A549 (cell line): ENCODE measurements around the gene TPBGL. TPM values are rescaled to one million over a fixed set of nuclear protein-coding genes. Genes with fewer than 3 reads are reported as not detected.
A peak's percentile ranks its signal among the peaks of the same experiment; 100 is the strongest.

Source experiments
- ATAC-seq, 2 experiments: fragments of 200-7000 bp in 1 of 2; fragments of >200 bp in 1 of 2; cut with Nextera tagmentation in 1 of 2; cut with Tn5 transposase in 1 of 2; 3 replicates each; pipeline versions ENCODE4 v1.8.0 to v1.9.1; 2018 to 2020; ENCODE audit warnings: mild to moderate bottlenecking in 1 of 2, moderate library complexity in 1 of 2
- CTCF ChIA-PET: fragments of 300-600 bp; sonication (Branson Sonifier 250); formaldehyde crosslinking; extraction: SDS; loops from one replicate; lab custom pipeline; 2021; ENCODE audit warnings: antibody characterized with exemption, inconsistent platforms; lab: Yijun Ruan, JAX
- POLR2A ChIA-PET: fragments of 350-600 bp; formaldehyde crosslinking; extraction: SDS; loops from one replicate; lab custom pipeline; 2021; ENCODE audit warnings: antibody characterized with exemption, inconsistent platforms; lab: Yijun Ruan, JAX
- DNase-seq, 2 experiments: peaks; one replicate each; pipeline versions ENCODE4 v3.0.0 to v3.0.0-alpha.2; 2011 to 2016; ENCODE audit warnings: low read depth in 1 of 2, low spot score in 1 of 2
- FAIRE-seq: peaks from 2 replicates; lab custom pipeline; 2011; peaks lifted over from hg19 to GRCh38; lab: Jason Lieb, UNC
- H3K27ac ChIP-seq, 2 experiments: fragments of >200 bp; sonication (Bioruptor Twin); formaldehyde crosslinking; 3 replicates each; pipeline ENCODE4 v1.5.1; 2016 to 2017
- H3K4me1 ChIP-seq: fragments of >200 bp; sonication (Bioruptor Twin); formaldehyde crosslinking; 3 replicates; pipeline ENCODE4 v1.6.1; 2016
- H3K4me2 ChIP-seq: fragments of >200 bp; sonication (Bioruptor Twin); formaldehyde crosslinking; 3 replicates; pipeline ENCODE4 v1.6.1; 2016
- H3K4me3 ChIP-seq: fragments of >200 bp; sonication (Bioruptor Twin); formaldehyde crosslinking; 3 replicates; pipeline ENCODE4 v1.5.1; 2016
- H3K9me3 ChIP-seq: fragments of >200 bp; sonication (Bioruptor Twin); formaldehyde crosslinking; 3 replicates; pipeline ENCODE4 v1.6.1; 2016
- ATOH8 ChIP-seq: fragments of 250-450 bp; sonication (Bioruptor Pico); IDR thresholded peaks from 2 replicates; pipeline ENCODE4 v1.5.0; 2020; ENCODE audit warnings: low read depth, mild to moderate bottlenecking, moderate library complexity
- BHLHE40 ChIP-seq: IDR thresholded peaks from 2 replicates; pipeline ENCODE4 v1.6.1; 2012; ENCODE audit warnings: low read depth, low read length, inconsistent platforms
- CTCF ChIP-seq: fragments of >200 bp; sonication (Bioruptor Twin); formaldehyde crosslinking; IDR thresholded peaks from 3 replicates; pipeline ENCODE4 v1.5.1; 2016
- E2F6 ChIP-seq: IDR thresholded peaks from 2 replicates; pipeline ENCODE4 v1.6.1; 2012; ENCODE audit warnings: low read depth, borderline replicate concordance
- EHMT2 ChIP-seq: fragments of 200-600 bp; sonication (generic); IDR thresholded peaks from 2 replicates; pipeline ENCODE4 v1.6.1; 2016; ENCODE audit warnings: antibody characterized with exemption, low read depth, mild to moderate bottlenecking, moderate library complexity
- ESRRA ChIP-seq: fragments of 150-350 bp; IDR thresholded peaks from 2 replicates; pipeline ENCODE4 v1.6.1; 2014; ENCODE audit warnings: mild to moderate bottlenecking, low read length, borderline replicate concordance
- FOSB ChIP-seq: fragments of 250-450 bp; sonication (Bioruptor Pico); IDR thresholded peaks from 2 replicates; pipeline ENCODE4 v1.5.0; 2020; ENCODE audit warnings: mild to moderate bottlenecking, moderate library complexity
- FOXS1 ChIP-seq: fragments of 250-450 bp; sonication (Bioruptor Pico); IDR thresholded peaks from 2 replicates; pipeline ENCODE4 v1.5.0; 2020; ENCODE audit warnings: mild to moderate bottlenecking, moderate library complexity
- GATA3 ChIP-seq: IDR thresholded peaks from 2 replicates; pipeline ENCODE4 v1.6.1; 2012; ENCODE audit warnings: borderline replicate concordance
- HES2 ChIP-seq: fragments of >200 bp; sonication (Bioruptor Twin); formaldehyde crosslinking; IDR thresholded peaks from 2 replicates; pipeline ENCODE4 v1.6.1; 2016
- HEYL ChIP-seq: fragments of 250-450 bp; sonication (Bioruptor Pico); IDR thresholded peaks from 2 replicates; pipeline ENCODE4 v1.8.0; 2021; ENCODE audit warnings: mild to moderate bottlenecking, moderate library complexity
- HOXA7 ChIP-seq: fragments of 250-450 bp; sonication (Bioruptor Pico); IDR thresholded peaks from 2 replicates; pipeline ENCODE4 v1.5.0; 2020; ENCODE audit warnings: mild to moderate bottlenecking, moderate library complexity
- HOXB5 ChIP-seq: fragments of 250-450 bp; sonication (Bioruptor Pico); IDR thresholded peaks from 2 replicates; pipeline ENCODE4 v1.5.0; 2020; ENCODE audit warnings: mild to moderate bottlenecking, moderate library complexity
- MYC ChIP-seq: IDR thresholded peaks from 2 replicates; pipeline ENCODE4 v1.6.1; 2012; ENCODE audit warnings: mild to moderate bottlenecking, inconsistent platforms, low read length, improper control_type of control experiment, borderline replicate concordance
- POLR2A ChIP-seq: IDR thresholded peaks from 2 replicates; pipeline ENCODE4 v1.6.1; 2012; ENCODE audit warnings: mild to moderate bottlenecking, low read length
- POLR2AphosphoS2 ChIP-seq: conservative IDR thresholded peaks from 2 replicates; pipeline ENCODE4 v1.6.1; 2012; ENCODE audit warnings: low read length, improper control_type of control experiment, inconsistent platforms
- RAD21 ChIP-seq, 2 experiments: fragments of >200 bp in 1 of 2; sonication (Bioruptor Twin) in 1 of 2; formaldehyde crosslinking in 1 of 2; IDR thresholded peaks in 1 of 2; conservative IDR thresholded peaks in 1 of 2; 2 replicates in 1 of 2; 3 replicates in 1 of 2; pipeline ENCODE4 v1.6.1; 2012 to 2018; ENCODE audit warnings: inconsistent platforms in 1 of 2
- RCOR1 ChIP-seq: fragments of 150-350 bp; IDR thresholded peaks from 2 replicates; pipeline ENCODE4 v1.6.1; 2014; ENCODE audit warnings: antibody characterized with exemption, low read length, low read depth
- RFX5 ChIP-seq: fragments of 450-650 bp; IDR thresholded peaks from 2 replicates; pipeline ENCODE4 v1.7.1; 2014; ENCODE audit warnings: antibody characterized with exemption, mild to moderate bottlenecking, moderate library complexity
- SMC3 ChIP-seq: fragments of >200 bp; sonication (Bioruptor Twin); formaldehyde crosslinking; IDR thresholded peaks from 3 replicates; pipeline ENCODE4 v1.6.1; 2018; ENCODE audit warnings: inconsistent platforms
- SREBF2 ChIP-seq: fragments of 450-650 bp; IDR thresholded peaks from 2 replicates; pipeline ENCODE4 v1.6.1; 2014; ENCODE audit warnings: mild to moderate bottlenecking, moderate library complexity
- TFCP2L1 ChIP-seq: fragments of 250-450 bp; sonication (Bioruptor Pico); IDR thresholded peaks from 2 replicates; pipeline ENCODE4 v1.5.0; 2021; ENCODE audit warnings: mild to moderate bottlenecking
- USF2 ChIP-seq: fragments of 450-650 bp; IDR thresholded peaks from 2 replicates; pipeline ENCODE4 v1.6.1; 2014; ENCODE audit warnings: antibody characterized with exemption
- WGBS: methylation state at CpG from one replicate; pipeline ENCODE4 v1.1.6; 2017; ENCODE audit errors: missing lambda C conversion rate; 5-methylcytosine and 5-hydroxymethylcytosine counted together
- polyA plus RNA-seq, 4 experiments: library from polyadenylated mRNA; depleted of rRNA in 3 of 4; stranded (reverse); fragments of >200 nt; fragmentation: RNase III in 1 of 4; extraction: RNeasy Plus Mini Kit Qiagen cat#74134 plus additional on column Dnase treatment in 1 of 4; gene quantifications; 2 replicates in 3 of 4; 3 replicates in 1 of 4; pipeline ENCODE4 v1.2.3, GENCODE V29; 2011 to 2017

TPBGL gene
- polyA plus RNA-seq, 2 of the 4 experiments (the other 2 are of a cell fraction): 0.03 to 0.12 TPM

- Histone ChIP-seq H3K9me3 (no peaks in the 10 kb centered on the region), H3K4me3 (no peak overlapping the region), H3K4me1 (peaks cover 10% of the 10 kb centered on the region), H3K27ac (peak overlapping the region in 1 of 2 experiments; percentile 28; a peak in 1 of 6 replicates), H3K4me2 (peak overlapping the region; percentile 6; the same call in 1 of the 3 replicates)
- 19% methylated on average over 9 of the region's 9 CpGs for WGBS
- POLR2A ChIA-PET: interaction anchor here (1.0 kb wide), 1 partner anchor 109 kb away, joined by 3 read pairs; no protein-coding TSS in a partner anchor
- DNase-seq (peak; percentile 79 to 93), ATAC-seq (peak; percentile 85 to 97), FAIRE-seq (peak; percentile 91)
- TF ChIP-seq CTCF (peak; percentile 90), SMC3 (peak; percentile 97), POLR2A (no peak), RFX5 (no peak), E2F6 (no peak), HES2 (no peak), RAD21 (conservative IDR thresholded peaks at IDR 0.05 in 1 of 2, IDR thresholded peaks at IDR 0.05 in 1 of 2) (peak; percentile 96 to 99), RCOR1 (no peak), TFCP2L1 (CRISPR knock-in tag) (no peak), EHMT2 (no peak)
- CTCF ChIA-PET: interaction anchor here (0.6 to 21.7 kb wide), 58 partner anchors 10 to 526 kb away, joined by 3 to 581 read pairs (median 5); partner anchors contain the start of genes ARRB1 and SLCO2B1
Observed at GRCh38 chr11:75280227-75280701, 39.7 kb downstream of the TPBGL start.

- H3K9me3 ChIP-seq: no peaks in the 10 kb centered on the region
- peaks cover 10% of the 10 kb centered on the region for H3K4me1 ChIP-seq
- DNase-seq (no peak), FAIRE-seq (no peak), ATAC-seq (peak in 1 of 2 experiments; percentile 24; a peak in 3 of 6 replicates)
- peak overlapping the region in 1 of 2 experiments; percentile 28; a peak in 1 of 6 replicates for H3K27ac ChIP-seq
- POLR2A ChIA-PET: interaction anchor here (1.0 kb wide), 1 partner anchor 108 kb away, joined by 3 read pairs; no protein-coding TSS in a partner anchor
- TF ChIP-seq POLR2AphosphoS2 (no peak), MYC (no peak)
- 63% methylated on average over 14 of the region's 15 CpGs for WGBS
- CTCF ChIA-PET: interaction anchor here (0.8 to 21.7 kb wide), 46 partner anchors 11 to 525 kb away, joined by 3 to 581 read pairs (median 7); partner anchors contain the start of genes ARRB1 and SLCO2B1
- H3K4me2 ChIP-seq: peak overlapping the region; percentile 6; the same call in 1 of the 3 replicates
- no peak overlapping the region for H3K4me3 ChIP-seq
Observed at GRCh38 chr11:75280770-75281468, 40.3 kb downstream of the TPBGL start.

- ATAC-seq (no peak), FAIRE-seq (no peak)
- no peak overlapping the region; a peak in 1 of 6 replicates for H3K27ac ChIP-seq
- no peak for TF ChIP-seq SREBF2
- TF ChIP-seq HOXB5: no peak
- no peak for TF ChIP-seq BHLHE40
- no peak for TF ChIP-seq FOSB (CRISPR knock-in tag)
- TF ChIP-seq HOXA7: no peak
- TF ChIP-seq FOXS1 (CRISPR knock-in tag): no peak
- no peak for TF ChIP-seq USF2
- no peak for TF ChIP-seq ATOH8 (CRISPR knock-in tag)
- no peak for TF ChIP-seq HEYL (CRISPR knock-in tag)
- TF ChIP-seq ESRRA: no peak
- no peak for TF ChIP-seq GATA3
- no peak for TF ChIP-seq E2F6
Observed at GRCh38 chr11:75281469-75282095, 41.0 kb downstream of the TPBGL start.

More at GRCh38 chr11:75281469-75282095, 41.0 kb downstream of the TPBGL start:
- POLR2A ChIA-PET: no interaction called here
- no peak for DNase-seq
- Histone ChIP-seq H3K9me3 (no peaks in the 10 kb centered on the region), H3K4me2 (no peak overlapping the region), H3K4me3 (no peak overlapping the region), H3K4me1 (peaks cover 10% of the 10 kb centered on the region)
- 82% methylated on average over 10 of the region's 10 CpGs for WGBS
- CTCF ChIA-PET: interaction anchor here (1.0 to 21.7 kb wide), 18 partner anchors 8 to 252 kb away, joined by 3 to 581 read pairs (median 18); partner anchors contain the start of gene SLCO2B1
